PFSK-1 (cell line): ENCODE results near the gene PAPPA.

Experiments
- FOXP2 ChIP-seq: optimal IDR thresholded peaks from 2 replicates; pipeline ENCODE3; 2011; ENCODE audit warnings: borderline replicate concordance, control low read depth, inconsistent platforms; ENCODE audit not compliant: insufficient read depth; ENCODE audit errors: extremely low read length, extremely low read depth
- POLR2AphosphoS5 ChIP-seq: IDR thresholded peaks from 2 replicates; pipeline ENCODE4 v1.6.1; 2012; ENCODE audit warnings: low read depth, mild to moderate bottlenecking, control low read depth, low read length, moderate library complexity
- SIN3A ChIP-seq: IDR thresholded peaks from 2 replicates; pipeline ENCODE4 v1.6.1; 2012; ENCODE audit warnings: mild to moderate bottlenecking, low read length, moderate library complexity, borderline replicate concordance; ENCODE audit not compliant: insufficient read depth
- TAF1 ChIP-seq: IDR thresholded peaks from 2 replicates; pipeline ENCODE4 v1.6.1; 2012; ENCODE audit warnings: low read length, control low read depth, borderline replicate concordance; ENCODE audit not compliant: insufficient read depth
- TF ChIP-seq, protein P1 (sequence below), 2 experiments: IDR thresholded peaks; 2 replicates each; pipeline versions ENCODE4 v1.6.1 to v1.8.0; 2011 to 2012; ENCODE audit warnings: low read depth in 2 of 2, low read length in 2 of 2, control low read depth in 1 of 2, inconsistent platforms in 1 of 2, mild to moderate bottlenecking in 1 of 2, moderate library complexity in 1 of 2; ENCODE audit not compliant: insufficient read depth in 1 of 2

The PAPPA gene

DNA sequence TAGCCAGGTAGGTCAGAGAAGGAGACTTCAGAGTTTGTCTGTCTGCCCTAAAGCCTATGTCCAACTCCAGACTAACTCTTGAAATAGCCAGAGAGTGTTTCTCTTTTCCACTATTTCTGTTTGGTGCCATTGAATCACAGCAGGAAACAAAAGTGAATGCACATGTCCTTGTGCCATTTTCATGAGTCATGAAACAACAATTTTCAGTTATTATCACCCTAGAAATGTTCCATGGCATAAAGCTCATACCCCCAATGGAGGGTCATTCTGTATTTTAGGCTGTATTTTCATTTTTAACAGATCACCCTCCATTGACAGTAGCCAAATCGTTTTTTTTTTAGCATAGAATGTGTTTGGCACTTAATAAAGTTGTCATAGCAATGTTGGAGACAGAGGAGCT lies 124.7 kb downstream of the PAPPA start:
- TF ChIP-seq, protein P1, sequence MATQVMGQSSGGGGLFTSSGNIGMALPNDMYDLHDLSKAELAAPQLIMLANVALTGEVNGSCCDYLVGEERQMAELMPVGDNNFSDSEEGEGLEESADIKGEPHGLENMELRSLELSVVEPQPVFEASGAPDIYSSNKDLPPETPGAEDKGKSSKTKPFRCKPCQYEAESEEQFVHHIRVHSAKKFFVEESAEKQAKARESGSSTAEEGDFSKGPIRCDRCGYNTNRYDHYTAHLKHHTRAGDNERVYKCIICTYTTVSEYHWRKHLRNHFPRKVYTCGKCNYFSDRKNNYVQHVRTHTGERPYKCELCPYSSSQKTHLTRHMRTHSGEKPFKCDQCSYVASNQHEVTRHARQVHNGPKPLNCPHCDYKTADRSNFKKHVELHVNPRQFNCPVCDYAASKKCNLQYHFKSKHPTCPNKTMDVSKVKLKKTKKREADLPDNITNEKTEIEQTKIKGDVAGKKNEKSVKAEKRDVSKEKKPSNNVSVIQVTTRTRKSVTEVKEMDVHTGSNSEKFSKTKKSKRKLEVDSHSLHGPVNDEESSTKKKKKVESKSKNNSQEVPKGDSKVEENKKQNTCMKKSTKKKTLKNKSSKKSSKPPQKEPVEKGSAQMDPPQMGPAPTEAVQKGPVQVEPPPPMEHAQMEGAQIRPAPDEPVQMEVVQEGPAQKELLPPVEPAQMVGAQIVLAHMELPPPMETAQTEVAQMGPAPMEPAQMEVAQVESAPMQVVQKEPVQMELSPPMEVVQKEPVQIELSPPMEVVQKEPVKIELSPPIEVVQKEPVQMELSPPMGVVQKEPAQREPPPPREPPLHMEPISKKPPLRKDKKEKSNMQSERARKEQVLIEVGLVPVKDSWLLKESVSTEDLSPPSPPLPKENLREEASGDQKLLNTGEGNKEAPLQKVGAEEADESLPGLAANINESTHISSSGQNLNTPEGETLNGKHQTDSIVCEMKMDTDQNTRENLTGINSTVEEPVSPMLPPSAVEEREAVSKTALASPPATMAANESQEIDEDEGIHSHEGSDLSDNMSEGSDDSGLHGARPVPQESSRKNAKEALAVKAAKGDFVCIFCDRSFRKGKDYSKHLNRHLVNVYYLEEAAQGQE (IDR thresholded peaks at IDR 0.05; ENCODE audit: insufficient read depth in 1 of 2, low read depth in 2 of 2, low read length in 2 of 2) = no peak
- no peak for TF ChIP-seq POLR2AphosphoS5
- TF ChIP-seq TAF1 = no peak
- TF ChIP-seq FOXP2 = no peak
- no peak for TF ChIP-seq SIN3A

DNA sequence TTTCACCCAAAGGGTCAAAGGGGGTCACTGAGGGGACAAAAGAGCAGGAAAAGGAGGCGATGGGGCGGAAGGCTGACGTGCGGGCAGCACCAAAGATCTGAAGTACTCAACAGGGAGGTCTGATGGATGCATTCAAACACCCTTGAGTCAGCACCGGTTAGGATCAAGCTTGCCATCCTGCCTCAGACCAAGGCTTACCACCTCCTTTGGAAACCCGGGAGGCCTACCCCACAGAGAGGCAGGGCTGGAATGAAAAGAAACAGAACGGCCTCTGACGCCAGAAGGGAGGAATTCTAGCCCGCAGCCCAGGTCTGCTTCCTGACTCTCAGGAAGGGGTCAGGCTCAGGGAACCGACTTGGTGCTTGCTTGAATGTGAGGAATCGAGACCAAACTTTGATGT lies 125.6 kb downstream of the PAPPA start:
- TF ChIP-seq POLR2AphosphoS5 (no peak), SIN3A (no peak), FOXP2 (no peak), TAF1 (no peak)
- TF ChIP-seq, protein P1 (IDR thresholded peaks at IDR 0.05; ENCODE audit: insufficient read depth in 1 of 2, low read depth in 2 of 2, low read length in 2 of 2) = no peak

DNA sequence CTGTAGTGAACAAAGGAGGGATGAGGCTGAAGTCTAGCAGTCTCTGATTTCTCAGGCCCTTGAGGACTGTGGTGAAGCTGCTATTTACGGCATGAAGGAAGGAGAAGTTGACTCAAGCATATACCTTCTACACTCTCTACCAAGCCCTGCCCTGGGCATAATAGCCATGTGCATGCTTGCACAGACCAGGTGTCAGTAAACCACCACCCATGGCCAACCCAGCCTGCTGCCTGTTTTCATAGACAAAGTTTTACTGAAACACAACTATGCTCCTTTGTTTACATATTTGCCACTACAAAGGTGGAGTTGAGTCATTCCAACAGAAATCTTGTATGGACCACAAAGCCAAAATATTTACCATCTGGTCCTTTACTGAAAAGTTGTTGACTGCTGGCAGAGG lies 126.9 kb downstream of the PAPPA start:
- TF ChIP-seq, protein P1 (IDR thresholded peaks at IDR 0.05; ENCODE audit: insufficient read depth in 1 of 2, low read depth in 2 of 2, low read length in 2 of 2) = no peak
- no peak for TF ChIP-seq SIN3A
- TF ChIP-seq TAF1 = no peak
- TF ChIP-seq POLR2AphosphoS5 = no peak
- no peak for TF ChIP-seq FOXP2

DNA sequence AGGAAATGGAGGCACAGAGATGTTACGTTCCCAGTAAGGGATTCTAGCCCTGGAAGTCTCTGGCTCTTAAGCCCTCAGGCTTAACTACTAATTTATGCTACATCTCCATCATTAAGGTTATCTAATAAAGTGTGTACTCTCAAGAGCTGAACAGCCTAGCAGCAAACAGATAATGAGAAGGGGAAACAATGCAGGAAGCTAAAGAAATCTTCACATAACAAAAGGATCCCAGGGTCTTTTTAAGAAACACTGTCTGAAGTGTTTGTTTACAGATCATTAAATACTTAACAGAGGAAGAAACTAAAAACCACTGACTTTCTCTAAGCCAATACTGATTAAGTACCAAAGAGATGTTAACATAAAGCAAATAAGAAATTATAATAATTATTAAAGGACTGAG lies 129.0 kb downstream of the PAPPA start:
- TF ChIP-seq FOXP2 = no peak
- no peak for TF ChIP-seq TAF1
- no peak for TF ChIP-seq SIN3A
- TF ChIP-seq, protein P1 (IDR thresholded peaks at IDR 0.05; ENCODE audit: insufficient read depth in 1 of 2, low read depth in 2 of 2, low read length in 2 of 2) = no peak
- TF ChIP-seq POLR2AphosphoS5 = no peak

DNA sequence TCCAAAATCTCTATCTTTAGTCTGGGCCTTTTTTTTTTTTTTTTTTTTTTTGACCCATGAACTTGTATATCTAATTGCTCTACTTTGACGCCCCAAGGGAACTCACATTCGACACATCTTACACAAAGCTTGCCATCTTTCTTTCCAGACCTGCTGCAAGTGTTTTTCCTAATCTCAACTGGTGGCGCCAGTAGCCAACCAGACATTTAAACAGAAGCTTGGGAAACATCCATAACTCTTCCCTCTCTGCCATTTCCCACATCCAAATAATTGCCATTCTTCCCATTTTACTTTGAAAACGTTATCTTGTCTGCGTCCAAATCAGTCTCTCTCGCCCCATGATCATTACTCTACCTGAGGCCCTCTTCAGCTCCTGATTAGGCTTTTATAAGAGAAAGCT lies 130.9 kb downstream of the PAPPA start:
- TF ChIP-seq TAF1 = no peak
- TF ChIP-seq SIN3A = no peak
- TF ChIP-seq, protein P1 (IDR thresholded peaks at IDR 0.05; ENCODE audit: insufficient read depth in 1 of 2, low read depth in 2 of 2, low read length in 2 of 2) = no peak
- TF ChIP-seq FOXP2 = no peak
- no peak for TF ChIP-seq POLR2AphosphoS5
